Endothelial cell of umbilical vein (primary cell): ENCODE measurements around the gene ITSN2.

ENCODE experiments used
- POLR2A ChIP-seq: IDR thresholded peaks from 2 replicates; pipeline ENCODE4 v1.6.1; 2012; ENCODE audit warnings: low read depth, mild to moderate bottlenecking, control low read depth, low read length
- TF ChIP-seq, protein P1 (sequence below), 2 donors: IDR thresholded peaks; 1 replicate in 1 of 2; 2 replicates in 1 of 2; pipeline ENCODE4 v1.5.1; 2011; ENCODE audit warnings: low read length in 2 of 2, mild to moderate bottlenecking in 2 of 2, moderate library complexity in 2 of 2, control low read depth in 1 of 2, inconsistent platforms in 1 of 2, low read depth in 1 of 2; ENCODE audit not compliant: insufficient read depth in 1 of 2; ENCODE audit errors: extremely low read depth in 1 of 2

- TF ChIP-seq, protein P1, sequence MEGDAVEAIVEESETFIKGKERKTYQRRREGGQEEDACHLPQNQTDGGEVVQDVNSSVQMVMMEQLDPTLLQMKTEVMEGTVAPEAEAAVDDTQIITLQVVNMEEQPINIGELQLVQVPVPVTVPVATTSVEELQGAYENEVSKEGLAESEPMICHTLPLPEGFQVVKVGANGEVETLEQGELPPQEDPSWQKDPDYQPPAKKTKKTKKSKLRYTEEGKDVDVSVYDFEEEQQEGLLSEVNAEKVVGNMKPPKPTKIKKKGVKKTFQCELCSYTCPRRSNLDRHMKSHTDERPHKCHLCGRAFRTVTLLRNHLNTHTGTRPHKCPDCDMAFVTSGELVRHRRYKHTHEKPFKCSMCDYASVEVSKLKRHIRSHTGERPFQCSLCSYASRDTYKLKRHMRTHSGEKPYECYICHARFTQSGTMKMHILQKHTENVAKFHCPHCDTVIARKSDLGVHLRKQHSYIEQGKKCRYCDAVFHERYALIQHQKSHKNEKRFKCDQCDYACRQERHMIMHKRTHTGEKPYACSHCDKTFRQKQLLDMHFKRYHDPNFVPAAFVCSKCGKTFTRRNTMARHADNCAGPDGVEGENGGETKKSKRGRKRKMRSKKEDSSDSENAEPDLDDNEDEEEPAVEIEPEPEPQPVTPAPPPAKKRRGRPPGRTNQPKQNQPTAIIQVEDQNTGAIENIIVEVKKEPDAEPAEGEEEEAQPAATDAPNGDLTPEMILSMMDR (IDR thresholded peaks at IDR 0.05; ENCODE audit: extremely low read depth in 1 of 2, insufficient read depth in 1 of 2, low read depth in 1 of 2, low read length in 2 of 2) = no peak
- no peak for TF ChIP-seq POLR2A
These were observed 156.6 kb downstream of the ITSN2 start for GRCh38 chr2:24203787-24204150.
